DOHH2 (cell line): ENCODE data around the gene SIGLEC12.

Experiments
- H3F3A ChIP-seq: fragments of 200-600 bp; sonication (generic), shearing (Covaris generic); 2 replicates; pipeline ENCODE4 v1.6.0; 2016; ENCODE audit warnings: antibody characterized with exemption, mild to moderate bottlenecking; ENCODE audit not compliant: control insufficient read depth, insufficient read depth
- H3K27ac ChIP-seq: fragments of 200-600 bp; sonication (generic); 2 replicates; pipeline ENCODE4 v1.5.1; 2014; ENCODE audit warnings: low read depth, mild to moderate bottlenecking, low read length, moderate library complexity
- H3K27me3 ChIP-seq: fragments of 200-600 bp; sonication (generic); 2 replicates; pipeline ENCODE4 v1.6.1; 2014; ENCODE audit warnings: mild to moderate bottlenecking, low read length, mixed read lengths; ENCODE audit not compliant: control insufficient read depth
- H3K36me3 ChIP-seq: fragments of 200-600 bp; sonication (generic); 2 replicates; pipeline ENCODE4 v1.6.1; 2014; ENCODE audit warnings: mild to moderate bottlenecking, low read length, moderate library complexity, mixed read lengths; ENCODE audit not compliant: control insufficient read depth
- H3K4me1 ChIP-seq: fragments of 200-600 bp; sonication (generic); 2 replicates; pipeline ENCODE4 v1.6.1; 2014; ENCODE audit warnings: mild to moderate bottlenecking, low read length, mixed read lengths; ENCODE audit not compliant: control insufficient read depth
- H3K4me2 ChIP-seq: fragments of 200-600 bp; sonication (generic); 2 replicates; pipeline ENCODE4 v1.6.0; 2014; ENCODE audit warnings: mild to moderate bottlenecking, low read length, moderate library complexity
- H3K4me3 ChIP-seq: fragments of 200-600 bp; sonication (generic); 2 replicates; pipeline ENCODE4 v1.5.1; 2014; ENCODE audit warnings: mild to moderate bottlenecking, low read length, mixed read lengths
- H3K79me2 ChIP-seq: fragments of 200-600 bp; sonication (generic); 2 replicates; pipeline ENCODE4 v1.6.1; 2014; ENCODE audit warnings: mild to moderate bottlenecking, low read length, mixed read lengths; ENCODE audit not compliant: control insufficient read depth
- H3K9me2 ChIP-seq: fragments of 200-600 bp; sonication (generic); replicated peaks from 2 replicates; pipeline ENCODE4 v1.6.1; 2014; ENCODE audit warnings: mild to moderate bottlenecking, low read length, mixed read lengths; ENCODE audit not compliant: control insufficient read depth
- H3K9me3 ChIP-seq: fragments of 200-600 bp; sonication (generic); 2 replicates; pipeline ENCODE4 v1.6.1; 2014; ENCODE audit warnings: antibody characterized with exemption, low read length, mixed read lengths; ENCODE audit not compliant: control insufficient read depth, insufficient read depth
- H4K20me1 ChIP-seq: fragments of 200-600 bp; sonication (generic); 2 replicates; pipeline ENCODE4 v1.6.0; 2014; ENCODE audit warnings: low read depth, mild to moderate bottlenecking, antibody characterized with exemption, low read length, moderate library complexity; ENCODE audit not compliant: control insufficient read depth, insufficient read depth
- CTCF ChIP-seq: fragments of 200-600 bp; sonication (generic); IDR thresholded peaks from one replicate; pipeline ENCODE4 v1.5.1; 2014; ENCODE audit warnings: antibody characterized with exemption, mild to moderate bottlenecking, low read depth, low read length; ENCODE audit not compliant: poor library complexity, severe bottlenecking
- EZH2phosphoT487 ChIP-seq: fragments of 200-600 bp; sonication (generic); IDR thresholded peaks from 2 replicates; pipeline ENCODE4 v1.6.1; 2017; ENCODE audit warnings: borderline replicate concordance, mild to moderate bottlenecking, antibody characterized with exemption, low read length, moderate library complexity, mixed read lengths

The SIGLEC12 gene

GRCh38 chr19:51470966-51471365 lies 30.6 kb downstream of the SIGLEC12 start:
- no peak for TF ChIP-seq CTCF
- TF ChIP-seq EZH2phosphoT487 = no peak
- no peaks in the 10 kb centered on the region for H3F3A ChIP-seq
- no peaks in the 10 kb centered on the region for H4K20me1 ChIP-seq
- H3K36me3 ChIP-seq = no peaks in the 10 kb centered on the region
- no peaks in the 10 kb centered on the region for H3K4me1 ChIP-seq
- H3K27me3 ChIP-seq = peaks cover 20% of the 10 kb centered on the region; the same call in 1 of the 2 replicates
- no peaks in the 10 kb centered on the region for H3K9me2 ChIP-seq
- H3K9me3 ChIP-seq = no peaks in the 10 kb centered on the region
- H3K79me2 ChIP-seq = no peaks in the 10 kb centered on the region
- no peak overlapping the region for H3K4me2 ChIP-seq
- no peak overlapping the region for H3K27ac ChIP-seq
- H3K4me3 ChIP-seq = no peak overlapping the region

- no peaks in the 10 kb centered on the region for H3F3A ChIP-seq
- TF ChIP-seq EZH2phosphoT487 = no peak
- no peak for TF ChIP-seq CTCF
- no peak overlapping the region for H3K27ac ChIP-seq
- H3K36me3 ChIP-seq = no peaks in the 10 kb centered on the region
- no peaks in the 10 kb centered on the region for H3K4me1 ChIP-seq
- peaks cover 19% of the 10 kb centered on the region; the same call in 1 of the 2 replicates for H3K27me3 ChIP-seq
- H3K79me2 ChIP-seq = no peaks in the 10 kb centered on the region
- no peaks in the 10 kb centered on the region for H3K9me2 ChIP-seq
- no peaks in the 10 kb centered on the region for H3K9me3 ChIP-seq
- no peak overlapping the region for H3K4me3 ChIP-seq
- H4K20me1 ChIP-seq = no peaks in the 10 kb centered on the region
- H3K4me2 ChIP-seq = no peak overlapping the region
Measured at GRCh38 chr19:51469629-51470028, 32.0 kb downstream of the SIGLEC12 start.

- Histone ChIP-seq H3K4me2 (no peak overlapping the region), H3K9me2 (no peaks in the 10 kb centered on the region), H3K36me3 (no peaks in the 10 kb centered on the region), H4K20me1 (no peaks in the 10 kb centered on the region), H3K27ac (no peak overlapping the region), H3K9me3 (no peaks in the 10 kb centered on the region), H3K4me1 (no peaks in the 10 kb centered on the region), H3K27me3 (peaks cover 15% of the 10 kb centered on the region; the same call in 1 of the 2 replicates), H3K4me3 (no peak overlapping the region), H3K79me2 (no peaks in the 10 kb centered on the region), H3F3A (no peaks in the 10 kb centered on the region)
- TF ChIP-seq CTCF = no peak
- TF ChIP-seq EZH2phosphoT487 = no peak
Measured at GRCh38 chr19:51469162-51469561, 32.4 kb downstream of the SIGLEC12 start.

- no peak overlapping the region for H3K4me3 ChIP-seq
- no peaks in the 10 kb centered on the region for H3K36me3 ChIP-seq
- H3K4me2 ChIP-seq = no peak overlapping the region
- H3K27ac ChIP-seq = no peak overlapping the region
- no peaks in the 10 kb centered on the region for H3K79me2 ChIP-seq
- no peaks in the 10 kb centered on the region for H3K9me2 ChIP-seq
- TF ChIP-seq CTCF (no peak), EZH2phosphoT487 (no peak)
- no peaks in the 10 kb centered on the region for H4K20me1 ChIP-seq
- H3K9me3 ChIP-seq = no peaks in the 10 kb centered on the region
- H3F3A ChIP-seq = no peaks in the 10 kb centered on the region
- peaks cover 11% of the 10 kb centered on the region; the same call in 1 of the 2 replicates for H3K27me3 ChIP-seq
- no peaks in the 10 kb centered on the region for H3K4me1 ChIP-seq
Measured at GRCh38 chr19:51468545-51468920, 33.1 kb downstream of the SIGLEC12 start.
